Mammary epithelial cell (primary cell): ENCODE results near the gene ELOVL6.

Experiments
- EZH2 ChIP-seq: IDR thresholded peaks from 2 replicates; pipeline ENCODE4 v1.6.1; 2012; ENCODE audit warnings: low read length, inconsistent platforms, borderline replicate concordance
- TF ChIP-seq, protein P1 (sequence below), 2 donors: IDR thresholded peaks in 1 of 2; conservative IDR thresholded peaks in 1 of 2; 2 replicates each; pipeline ENCODE4 v1.5.1; 2011 to 2012; ENCODE audit warnings: inconsistent platforms in 2 of 2, low read length in 2 of 2, mild to moderate bottlenecking in 2 of 2, control low read depth in 1 of 2, low read depth in 1 of 2; ENCODE audit not compliant: insufficient read depth in 1 of 2; ENCODE audit errors: extremely low read depth in 1 of 2

DNA sequence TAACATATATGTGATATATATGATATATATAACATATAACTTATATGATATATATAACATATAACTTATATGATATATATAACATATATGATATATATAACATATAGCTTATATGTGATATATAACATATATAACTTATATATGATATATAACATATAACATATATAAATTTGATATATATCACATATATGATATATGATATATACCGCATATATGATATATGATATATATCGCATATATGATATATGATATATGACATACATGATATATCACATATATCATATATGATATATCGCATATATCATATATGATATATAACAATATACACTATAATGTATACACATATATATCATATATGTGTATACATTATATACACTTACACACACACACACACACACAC, 114.3 kb downstream of the ELOVL6 start:
- TF ChIP-seq, protein P1, sequence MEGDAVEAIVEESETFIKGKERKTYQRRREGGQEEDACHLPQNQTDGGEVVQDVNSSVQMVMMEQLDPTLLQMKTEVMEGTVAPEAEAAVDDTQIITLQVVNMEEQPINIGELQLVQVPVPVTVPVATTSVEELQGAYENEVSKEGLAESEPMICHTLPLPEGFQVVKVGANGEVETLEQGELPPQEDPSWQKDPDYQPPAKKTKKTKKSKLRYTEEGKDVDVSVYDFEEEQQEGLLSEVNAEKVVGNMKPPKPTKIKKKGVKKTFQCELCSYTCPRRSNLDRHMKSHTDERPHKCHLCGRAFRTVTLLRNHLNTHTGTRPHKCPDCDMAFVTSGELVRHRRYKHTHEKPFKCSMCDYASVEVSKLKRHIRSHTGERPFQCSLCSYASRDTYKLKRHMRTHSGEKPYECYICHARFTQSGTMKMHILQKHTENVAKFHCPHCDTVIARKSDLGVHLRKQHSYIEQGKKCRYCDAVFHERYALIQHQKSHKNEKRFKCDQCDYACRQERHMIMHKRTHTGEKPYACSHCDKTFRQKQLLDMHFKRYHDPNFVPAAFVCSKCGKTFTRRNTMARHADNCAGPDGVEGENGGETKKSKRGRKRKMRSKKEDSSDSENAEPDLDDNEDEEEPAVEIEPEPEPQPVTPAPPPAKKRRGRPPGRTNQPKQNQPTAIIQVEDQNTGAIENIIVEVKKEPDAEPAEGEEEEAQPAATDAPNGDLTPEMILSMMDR (conservative IDR thresholded peaks at IDR 0.05 in 1 of 2, IDR thresholded peaks at IDR 0.05 in 1 of 2; ENCODE audit: extremely low read depth in 1 of 2, insufficient read depth in 1 of 2, low read depth in 1 of 2, low read length in 2 of 2), result no peak
- TF ChIP-seq EZH2, result no peak
